NB4 (cell line): ENCODE results near the gene BCL10.

Experiments used
- POLR2A ChIP-seq: IDR thresholded peaks from 2 replicates; pipeline ENCODE4 v1.6.1; 2011; ENCODE audit warnings: mild to moderate bottlenecking; ENCODE audit not compliant: insufficient read length; ENCODE audit errors: extremely low read depth
- TF ChIP-seq, protein P1 (sequence below): IDR thresholded peaks from one replicate; pipeline ENCODE4 v1.5.1; 2012; ENCODE audit warnings: low read depth, low read length
- TF ChIP-seq, protein P2 (sequence below): IDR thresholded peaks from 2 replicates; pipeline ENCODE4 v1.6.1; 2011; ENCODE audit warnings: low read depth, low read length

DNA sequence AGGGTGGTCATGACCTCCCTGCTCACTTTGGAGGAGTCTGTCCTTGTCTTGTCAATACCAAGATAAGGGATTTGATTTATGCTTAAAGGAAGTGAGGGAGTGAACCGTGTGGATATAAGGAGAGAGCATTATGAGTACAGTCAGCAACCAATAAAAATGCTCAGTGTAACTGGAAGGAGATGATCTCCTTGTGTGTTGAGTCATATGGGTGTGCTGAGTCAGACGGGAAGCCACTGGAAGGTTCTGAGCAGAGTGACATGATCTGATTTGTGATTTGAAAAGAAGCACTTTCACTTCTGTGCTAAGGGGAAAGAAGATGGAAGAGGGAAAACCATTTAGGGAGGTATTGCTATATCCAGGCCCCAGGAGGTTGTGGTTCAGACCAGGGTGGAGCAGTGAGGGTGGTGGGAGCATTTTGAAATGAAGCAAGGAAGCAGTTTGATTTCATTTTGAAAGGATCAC lies 2.5 kb upstream of the BCL10 start:
- TF ChIP-seq, protein P1, sequence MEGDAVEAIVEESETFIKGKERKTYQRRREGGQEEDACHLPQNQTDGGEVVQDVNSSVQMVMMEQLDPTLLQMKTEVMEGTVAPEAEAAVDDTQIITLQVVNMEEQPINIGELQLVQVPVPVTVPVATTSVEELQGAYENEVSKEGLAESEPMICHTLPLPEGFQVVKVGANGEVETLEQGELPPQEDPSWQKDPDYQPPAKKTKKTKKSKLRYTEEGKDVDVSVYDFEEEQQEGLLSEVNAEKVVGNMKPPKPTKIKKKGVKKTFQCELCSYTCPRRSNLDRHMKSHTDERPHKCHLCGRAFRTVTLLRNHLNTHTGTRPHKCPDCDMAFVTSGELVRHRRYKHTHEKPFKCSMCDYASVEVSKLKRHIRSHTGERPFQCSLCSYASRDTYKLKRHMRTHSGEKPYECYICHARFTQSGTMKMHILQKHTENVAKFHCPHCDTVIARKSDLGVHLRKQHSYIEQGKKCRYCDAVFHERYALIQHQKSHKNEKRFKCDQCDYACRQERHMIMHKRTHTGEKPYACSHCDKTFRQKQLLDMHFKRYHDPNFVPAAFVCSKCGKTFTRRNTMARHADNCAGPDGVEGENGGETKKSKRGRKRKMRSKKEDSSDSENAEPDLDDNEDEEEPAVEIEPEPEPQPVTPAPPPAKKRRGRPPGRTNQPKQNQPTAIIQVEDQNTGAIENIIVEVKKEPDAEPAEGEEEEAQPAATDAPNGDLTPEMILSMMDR: no peak
- TF ChIP-seq, protein P2, sequence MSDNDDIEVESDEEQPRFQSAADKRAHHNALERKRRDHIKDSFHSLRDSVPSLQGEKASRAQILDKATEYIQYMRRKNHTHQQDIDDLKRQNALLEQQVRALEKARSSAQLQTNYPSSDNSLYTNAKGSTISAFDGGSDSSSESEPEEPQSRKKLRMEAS: no peak
- TF ChIP-seq POLR2A: no peak
